ENCODE results near the gene NAV2.
"Not testable (repeated sequence)": the region's sequence is repeated elsewhere in the genome, so short reads cannot be mapped to it uniquely, and the experiment has no call there.

The NAV2 gene

DNA sequence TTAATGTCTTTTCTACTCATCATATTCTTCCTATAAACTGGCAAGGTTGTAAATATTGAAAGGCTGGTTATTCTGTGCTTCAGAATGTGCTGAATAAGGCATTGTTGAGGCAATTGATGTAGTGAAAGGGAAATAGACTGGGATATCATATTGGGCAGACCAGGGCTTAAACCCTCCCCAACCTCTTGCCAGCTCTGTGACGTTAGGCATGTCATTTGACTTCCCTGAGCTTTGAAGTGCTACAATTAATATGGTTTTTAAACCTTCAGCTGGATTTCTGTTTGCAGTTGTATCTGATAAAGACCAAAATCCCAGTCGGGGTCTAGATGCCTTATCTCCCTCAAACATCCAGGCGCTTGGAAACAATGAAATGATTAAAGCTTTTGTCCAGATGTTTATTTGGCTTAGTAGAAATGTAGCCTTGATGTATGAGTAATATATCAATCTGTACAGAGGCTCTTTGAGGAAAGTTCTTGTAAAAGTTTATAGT is 239.5 kb downstream of the NAV2 start:
- no peak for FAIRE-seq
- TF ChIP-seq POLR2A (IDR thresholded peaks at IDR 0.05; ENCODE audit: low read depth, low read length), result no peak
- DNase-seq (ENCODE audit: insufficient read length, low spot score), result no peak

DNA sequence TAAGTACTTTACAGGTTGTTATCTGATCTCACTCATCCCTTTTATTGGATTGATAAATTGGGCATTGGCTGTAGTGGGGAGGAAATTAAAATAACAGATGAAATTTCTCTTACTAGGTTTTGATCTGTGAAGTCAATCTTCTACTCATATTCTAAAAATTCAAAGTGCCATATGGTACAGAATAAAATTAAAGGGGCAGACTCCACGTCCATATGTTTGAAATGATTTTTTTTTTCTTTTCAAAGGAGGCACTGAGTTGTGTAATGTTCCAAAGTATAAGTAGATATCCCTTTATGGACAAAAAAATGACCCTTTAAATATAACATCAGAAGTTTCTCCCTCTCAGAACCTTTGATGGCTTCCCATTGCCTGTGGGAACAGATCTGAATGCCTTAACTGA is 240.3 kb downstream of the NAV2 start:
- TF ChIP-seq POLR2A (IDR thresholded peaks at IDR 0.05; ENCODE audit: low read depth, low read length), result no peak
- DNase-seq (ENCODE audit: insufficient read length, low spot score) (no peak), FAIRE-seq (no peak)

DNA sequence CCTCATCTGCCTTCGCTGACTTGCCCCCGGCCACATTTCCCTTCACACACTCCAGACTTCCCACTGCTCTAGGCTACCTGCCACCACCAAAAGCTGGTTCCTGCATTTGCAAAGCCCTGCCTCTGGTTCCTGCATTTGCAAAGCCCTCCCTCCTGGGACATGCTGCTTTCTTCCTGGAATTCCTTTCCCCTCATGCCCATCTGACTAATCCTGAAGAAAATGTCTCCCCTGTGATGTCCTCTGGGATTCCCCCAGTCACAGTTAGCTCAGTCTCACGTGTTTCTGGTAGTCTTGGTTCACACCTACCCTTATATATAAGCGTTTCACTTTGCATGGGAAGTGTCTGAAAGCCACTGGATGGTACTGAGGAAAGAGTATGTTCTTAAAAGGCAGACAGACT is 240.7 kb downstream of the NAV2 start:
- peak; percentile 33 for DNase-seq (ENCODE audit: insufficient read length, low spot score)
- no peak for TF ChIP-seq POLR2A (IDR thresholded peaks at IDR 0.05; ENCODE audit: low read depth, low read length)
- FAIRE-seq, result no peak

DNA sequence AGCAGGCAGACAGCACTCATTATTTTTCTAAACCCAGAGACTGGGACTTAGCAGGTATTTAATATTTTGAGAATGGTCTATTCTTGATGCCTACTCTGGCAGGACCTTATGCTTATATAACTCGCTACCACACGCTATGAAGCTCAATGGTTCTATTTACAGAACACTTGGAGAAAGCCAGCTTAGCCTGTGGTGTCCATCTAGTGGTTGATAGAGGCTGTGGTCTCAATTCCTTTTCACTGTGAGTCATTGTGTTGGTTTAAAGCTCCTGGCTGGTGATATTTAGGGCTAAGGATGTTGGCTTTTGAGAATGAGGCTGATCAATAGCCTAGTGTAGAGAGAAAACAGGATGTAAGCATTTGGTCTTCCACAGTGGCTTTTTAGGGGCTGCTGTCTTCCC is 241.3 kb downstream of the NAV2 start:
- peak; percentile 54 for DNase-seq (ENCODE audit: insufficient read length, low spot score)
- FAIRE-seq, result no peak
- no peak for TF ChIP-seq POLR2A (IDR thresholded peaks at IDR 0.05; ENCODE audit: low read depth, low read length)

DNA sequence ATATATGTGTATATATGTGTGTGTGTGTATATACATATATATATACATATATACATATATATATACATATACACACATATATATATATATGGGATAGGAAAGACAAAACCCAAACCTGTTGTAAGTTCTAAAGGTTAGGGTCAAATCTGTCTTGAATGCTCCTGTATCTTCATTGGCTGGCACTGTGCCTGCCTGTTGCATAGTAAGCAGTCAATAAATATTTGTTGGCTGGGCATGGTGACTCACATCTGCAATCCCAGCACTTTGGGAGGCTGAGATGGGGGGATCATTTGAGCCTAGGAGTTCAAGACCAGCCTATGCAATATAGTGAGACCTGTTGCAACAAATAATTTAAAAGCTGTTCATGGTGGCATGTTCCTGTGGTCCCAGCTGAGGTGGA is 242.3 kb downstream of the NAV2 start:
- no peak for FAIRE-seq
- no peak for DNase-seq (ENCODE audit: insufficient read length, low spot score)

DNA sequence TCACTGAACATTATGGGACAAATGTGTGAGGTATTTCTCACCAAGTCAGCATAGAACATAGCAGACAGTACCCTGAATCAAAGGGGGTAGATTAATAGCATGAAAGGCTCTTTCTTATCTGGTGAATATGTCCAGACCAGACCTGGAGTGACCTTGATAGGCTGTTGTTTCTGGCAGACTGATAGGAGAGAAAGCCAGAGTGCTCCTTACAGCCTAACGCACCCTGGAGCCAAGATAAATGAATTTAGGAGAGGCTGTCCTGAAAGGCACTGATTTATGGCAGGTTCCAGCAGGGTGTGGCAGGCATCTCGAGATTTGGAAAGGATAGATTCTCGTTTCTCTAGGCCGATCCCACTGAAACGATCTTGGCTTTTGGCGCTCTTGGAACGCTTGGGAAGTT is 243.0 kb downstream of the NAV2 start:
- FAIRE-seq (no peak), DNase-seq (ENCODE audit: insufficient read length, low spot score) (no peak)
- no peak for TF ChIP-seq POLR2A (IDR thresholded peaks at IDR 0.05; ENCODE audit: low read depth, low read length)

More for the DNA sequence above, 242.3 kb downstream of the NAV2 start:
- no peak for TF ChIP-seq POLR2A (IDR thresholded peaks at IDR 0.05; ENCODE audit: low read depth, low read length)

DNA sequence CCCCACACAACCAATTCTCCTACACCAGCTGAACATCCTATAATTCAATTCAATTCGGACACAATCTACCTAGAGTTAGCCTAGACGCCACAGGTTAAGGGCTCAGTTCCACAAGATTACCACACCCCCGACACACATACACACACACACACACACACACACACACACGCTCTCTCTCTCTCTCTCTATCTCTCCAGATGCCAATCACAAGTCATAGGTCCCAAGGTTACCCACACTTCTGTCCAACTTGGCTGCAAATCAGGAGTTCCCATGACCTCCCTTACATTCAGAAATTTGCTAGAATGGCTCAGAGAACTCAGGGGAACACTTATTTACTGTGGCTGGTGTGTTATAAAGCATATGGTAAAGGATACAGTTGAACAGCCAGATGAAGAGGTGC is 243.6 kb downstream of the NAV2 start:
- FAIRE-seq, result no peak
- TF ChIP-seq POLR2A (IDR thresholded peaks at IDR 0.05; ENCODE audit: low read depth, low read length), result no peak
- DNase-seq (ENCODE audit: insufficient read length, low spot score), result no peak

DNA sequence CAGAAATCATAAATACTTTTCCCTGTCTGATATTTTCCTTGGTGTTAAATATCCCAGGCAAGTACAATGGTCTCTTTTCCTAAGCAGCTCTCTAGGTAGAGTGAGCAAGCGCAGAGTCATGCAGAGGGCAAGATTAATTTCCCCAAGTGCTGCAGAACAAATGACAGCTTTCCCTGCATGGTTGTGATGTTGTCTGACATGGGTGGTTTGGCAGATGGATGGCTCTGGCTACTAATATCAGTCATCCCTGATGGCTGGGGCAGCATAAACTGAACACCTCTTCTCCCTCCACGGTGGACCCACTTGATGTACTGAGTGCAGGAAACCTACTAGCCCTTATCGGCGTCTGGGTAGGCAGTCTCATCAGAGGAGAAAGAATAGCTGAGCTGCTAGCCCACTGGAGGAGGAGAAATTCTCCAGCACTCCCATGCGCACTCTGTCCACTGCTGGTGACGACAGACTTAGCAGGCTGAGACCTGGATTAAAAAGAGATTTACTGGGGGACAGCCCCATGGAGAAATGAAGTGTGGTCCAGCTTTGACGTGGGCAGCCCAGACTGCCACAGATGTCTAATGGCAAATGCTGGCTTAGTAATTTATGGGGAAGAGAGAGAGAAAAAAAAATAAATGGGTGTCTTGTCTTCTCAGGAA is 244.8 kb downstream of the NAV2 start:
- no peak for TF ChIP-seq POLR2A (IDR thresholded peaks at IDR 0.05; ENCODE audit: low read depth, low read length)
- FAIRE-seq, result no peak
- DNase-seq (ENCODE audit: insufficient read length, low spot score), result no peak

DNA sequence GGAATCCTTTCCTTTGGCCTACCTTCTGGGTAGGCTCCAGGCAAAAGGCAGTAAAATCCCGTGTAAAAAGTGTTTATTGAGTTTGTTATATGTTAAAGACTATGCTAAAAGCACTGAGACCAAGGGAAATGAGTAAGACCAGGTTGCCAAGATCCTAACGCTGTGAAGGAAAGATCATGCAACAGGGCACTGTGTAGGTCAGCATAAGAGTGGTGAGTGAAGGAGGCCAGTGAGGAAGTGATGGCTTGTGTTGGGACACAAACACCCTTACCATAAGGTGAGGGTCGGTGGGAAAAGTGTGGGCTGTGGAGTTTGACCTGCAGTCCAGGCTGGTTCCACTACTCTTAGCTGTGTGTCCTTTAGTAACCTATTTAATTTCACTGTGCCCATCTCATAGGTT is 245.6 kb downstream of the NAV2 start:
- no peak for FAIRE-seq
- TF ChIP-seq POLR2A (IDR thresholded peaks at IDR 0.05; ENCODE audit: low read depth, low read length), result no peak
- DNase-seq (ENCODE audit: insufficient read length, low spot score), result no peak

DNA sequence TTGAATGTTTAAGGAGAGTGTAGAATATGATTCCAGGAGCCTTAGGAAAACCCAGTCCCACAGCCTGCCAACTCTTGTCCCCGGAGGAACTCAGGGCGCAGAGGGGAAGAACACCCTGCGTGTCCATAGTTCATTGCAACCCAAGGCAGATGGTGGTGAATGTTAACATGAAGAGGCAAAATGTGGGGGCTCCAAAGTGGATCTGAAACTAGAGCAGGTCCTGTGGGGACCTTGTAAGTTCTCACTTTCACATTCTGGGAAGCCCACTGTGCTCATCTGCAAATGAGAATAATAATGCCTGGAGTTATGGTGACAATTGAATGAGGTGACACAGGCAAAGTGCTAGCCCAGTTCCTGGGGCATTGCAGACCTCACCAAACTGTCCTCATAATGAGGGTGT is 246.6 kb downstream of the NAV2 start:
- FAIRE-seq, result no peak
- DNase-seq (ENCODE audit: insufficient read length, low spot score), result no peak
- no peak for TF ChIP-seq POLR2A (IDR thresholded peaks at IDR 0.05; ENCODE audit: low read depth, low read length)

DNA sequence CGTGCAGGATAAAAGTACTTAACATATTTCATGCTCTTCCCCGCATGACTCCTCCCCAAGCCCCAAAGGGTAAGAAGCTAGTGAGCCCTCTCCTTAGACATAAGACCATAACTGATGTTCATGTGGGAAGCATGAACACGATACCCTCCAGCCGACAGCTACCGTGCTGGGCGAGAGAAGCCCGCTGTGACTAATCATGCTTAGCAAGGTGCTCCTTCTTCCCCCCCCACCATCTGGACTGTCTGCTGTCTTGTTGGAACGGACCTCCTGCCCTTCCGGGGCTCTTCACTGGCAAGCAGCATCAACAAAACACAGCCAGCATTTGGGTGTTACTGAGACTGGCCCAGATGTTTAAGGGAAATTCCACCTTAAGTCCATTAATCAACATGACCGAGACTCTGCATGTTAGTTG is 247.0 kb downstream of the NAV2 start:
- DNase-seq (ENCODE audit: insufficient read length, low spot score) (no peak), FAIRE-seq (no peak)
- no peak for TF ChIP-seq POLR2A (IDR thresholded peaks at IDR 0.05; ENCODE audit: low read depth, low read length)

DNA sequence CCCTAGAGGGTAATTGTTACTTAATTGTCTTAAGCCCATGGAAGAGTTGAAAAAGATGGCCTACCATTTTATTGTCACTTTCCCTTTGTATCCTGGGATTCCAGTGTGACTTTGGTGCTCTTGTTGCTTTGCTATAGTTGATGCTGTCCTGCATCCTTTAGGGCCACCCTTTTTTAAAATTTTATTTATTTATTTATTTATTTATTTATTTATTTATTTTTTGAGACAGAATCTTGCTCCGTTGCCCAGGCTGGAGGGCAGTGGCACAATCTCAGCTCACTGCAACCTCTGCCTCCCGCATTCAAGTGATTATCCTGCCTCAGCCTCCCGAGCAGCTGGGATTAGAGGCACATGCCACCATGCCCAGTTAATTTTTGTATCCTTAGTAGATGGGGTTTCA is 247.8 kb downstream of the NAV2 start:
- DNase-seq (ENCODE audit: insufficient read length, low spot score); FAIRE-seq: not testable (repeated sequence)

DNA sequence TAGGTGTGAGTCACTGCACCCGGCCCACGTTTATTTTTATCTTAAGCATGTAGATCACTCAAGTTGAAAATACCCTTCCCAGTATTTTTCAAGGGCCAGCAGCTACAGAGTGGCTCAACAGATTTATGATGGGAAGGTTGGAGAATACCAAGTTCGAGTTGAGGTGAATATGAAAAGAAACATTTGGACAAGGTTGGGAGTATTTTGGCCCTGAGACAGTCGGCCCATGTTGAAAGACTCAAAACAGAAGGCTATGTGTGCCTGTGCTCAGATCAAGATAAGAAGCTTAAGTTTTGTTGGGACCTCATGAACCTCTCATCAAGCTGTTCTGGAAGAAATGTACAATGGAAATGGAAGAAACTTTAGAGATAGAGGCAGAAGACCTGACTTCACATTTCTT is 248.6 kb downstream of the NAV2 start:
- DNase-seq (ENCODE audit: insufficient read length, low spot score) (no peak), FAIRE-seq (no peak)
- no peak for TF ChIP-seq POLR2A (IDR thresholded peaks at IDR 0.05; ENCODE audit: low read depth, low read length)

DNA sequence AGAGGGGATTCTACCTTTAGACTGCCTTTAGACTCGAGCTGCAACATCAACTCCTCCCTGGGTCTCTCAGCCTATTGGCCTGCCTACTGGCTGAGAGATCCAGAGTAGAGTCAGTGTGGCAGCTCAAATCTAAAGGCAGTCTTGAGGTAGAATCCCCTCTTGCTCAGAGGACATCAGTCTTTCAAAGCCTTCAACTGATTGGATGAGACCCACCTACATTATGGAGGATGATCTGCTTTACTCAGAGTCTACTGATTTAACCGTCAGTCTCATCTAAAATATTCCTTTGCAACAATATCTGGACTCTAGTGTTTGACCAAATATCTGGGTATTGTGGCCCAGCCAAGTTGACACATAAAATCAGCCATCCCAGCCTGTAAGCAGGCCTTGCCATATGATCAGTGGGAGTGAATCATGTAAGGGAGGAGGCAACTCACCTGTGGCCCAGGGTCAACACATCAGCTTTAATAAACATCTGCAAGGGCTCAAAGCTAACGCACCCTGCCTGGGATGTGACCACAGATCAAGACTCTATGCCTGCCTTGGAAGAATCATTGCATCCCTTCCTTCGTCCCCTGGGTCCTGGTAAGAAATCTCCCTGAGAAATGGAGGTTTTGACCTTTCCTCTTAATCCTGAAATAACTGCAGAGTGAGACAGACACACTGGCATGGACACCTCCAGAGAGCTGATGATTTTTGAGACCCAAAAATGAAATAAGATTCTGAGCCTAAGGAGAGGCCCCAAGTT is 249.6 kb downstream of the NAV2 start:
- TF ChIP-seq POLR2A (IDR thresholded peaks at IDR 0.05; ENCODE audit: low read depth, low read length), result no peak
- no peak for DNase-seq (ENCODE audit: insufficient read length, low spot score)
- no peak for FAIRE-seq

DNA sequence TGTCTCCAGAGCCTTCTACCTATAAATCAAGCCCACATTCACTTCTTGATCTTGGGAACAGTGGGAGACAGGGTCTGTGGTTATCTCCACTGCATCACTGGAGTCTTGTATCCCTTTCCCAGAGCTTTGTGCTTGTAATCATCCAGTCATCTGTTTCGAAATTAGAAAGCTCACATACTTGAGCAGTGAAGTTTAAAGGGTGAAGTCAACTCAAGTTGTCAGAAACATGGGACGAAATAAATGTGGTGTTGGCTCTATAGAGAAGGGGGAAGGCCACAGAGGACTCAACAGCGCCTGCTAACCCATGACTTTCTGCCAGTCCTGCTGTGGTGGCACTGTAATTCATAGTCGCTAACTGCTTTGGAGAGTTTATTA is 250.2 kb downstream of the NAV2 start:
- no peak for DNase-seq (ENCODE audit: insufficient read length, low spot score)
- TF ChIP-seq POLR2A (IDR thresholded peaks at IDR 0.05; ENCODE audit: low read depth, low read length), result no peak
- FAIRE-seq, result no peak

Data from H54 (cell line).